Uterus (tissue), 2 donors: ENCODE measurements around the gene RRAS2.

Source experiments
- CTCF ChIP-seq, 4 experiments: fragments of 200-600 bp in 2 of 4; fragments of 450-650 bp in 2 of 4; sonication (generic) in 2 of 4; IDR thresholded peaks; one replicate each; pipeline ENCODE4 v1.5.1; 2016 to 2019; ENCODE audit warnings: antibody characterized with exemption in 4 of 4, mild to moderate bottlenecking in 2 of 4, moderate library complexity in 1 of 4
- POLR2A ChIP-seq, 2 donors: fragments of 450-650 bp; IDR thresholded peaks; one replicate each; pipeline ENCODE4 v1.6.1; 2016; ENCODE audit warnings: antibody characterized with exemption in 2 of 2, mild to moderate bottlenecking in 1 of 2, moderate library complexity in 1 of 2

DNA sequence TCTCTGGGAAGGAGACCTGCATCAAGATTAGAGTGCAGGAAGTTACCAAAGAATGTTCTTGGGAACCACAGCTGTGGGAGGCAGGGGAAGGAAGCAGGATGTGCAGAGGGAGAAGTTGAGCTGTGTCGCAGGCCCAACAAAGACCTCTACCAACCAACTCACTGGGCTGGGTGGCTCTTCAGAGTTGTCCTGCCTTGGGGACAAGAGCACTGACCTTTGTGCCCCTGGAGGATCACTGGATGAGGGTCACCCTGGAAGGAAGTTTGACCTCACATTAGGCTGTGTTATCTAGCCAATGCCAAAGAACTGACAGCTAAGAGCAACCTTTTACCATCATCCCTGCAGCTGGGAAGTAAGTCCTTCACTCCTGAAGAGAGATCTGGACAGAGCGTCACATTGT, 130.6 kb downstream of the RRAS2 start:
- TF ChIP-seq POLR2A (IDR thresholded peaks at IDR 0.05) (no peak), CTCF (IDR thresholded peaks at IDR 0.05) (no peak)
